Measurements from ENCODE around the gene NUP93. TPM values are rescaled to one million over a fixed set of nuclear protein-coding genes. Genes with fewer than 3 reads are reported as not detected.

The NUP93 gene
- polyA plus RNA-seq, 1 of the 3 experiments (the other 2 are of a cell fraction), result 43.1 TPM

- peaks cover 0 to 26% of the 10 kb centered on the region in 2 experiments; a peak in 2 of 4 replicates for H3K4me1 ChIP-seq (ENCODE audit: control insufficient read depth in 1 of 2, insufficient read depth in 2 of 2, low read depth in 1 of 2, low read length in 1 of 2)
- H3K27ac ChIP-seq (ENCODE audit: low read depth in 2 of 2, low read length in 1 of 2), result peak overlapping the region; percentile 56 to 64; a peak in 3 of 4 replicates
- H2AFZ ChIP-seq (ENCODE audit: low read depth), result peak overlapping the region; percentile 90
- H3K4me3 ChIP-seq (ENCODE audit: low read depth in 2 of 2, low read length in 1 of 2), result peak overlapping the region; percentile 62 to 69
- ChIA-PET POLR2A (interaction anchor here (1.5 to 1.9 kb wide), 2 partner anchors 57 to 72 kb away, joined by 3 to 6 read pairs; partner anchors contain the start of gene MT1E), CTCF (interaction anchor here (1.1 to 6.1 kb wide), 4 partner anchors 19 to 82 kb away, joined by 3 to 41 read pairs (median 7); no protein-coding TSS in a partner anchor)
- H3F3A ChIP-seq (replicated peaks; ENCODE audit: insufficient read depth), result no peaks in the 10 kb centered on the region
- H3K27me3 ChIP-seq (ENCODE audit: insufficient read depth), result no peaks in the 10 kb centered on the region
- DNase-seq, result no peak
- H3K4me2 ChIP-seq, result peak overlapping the region; percentile 93
- WGBS (ENCODE audit: low lambda C conversion rate), result 38% methylated on average over 7 of the region's 8 CpGs
- peak overlapping the region; percentile 75 for H3K9ac ChIP-seq
- H3K79me2 ChIP-seq (ENCODE audit: insufficient read depth), result peaks cover 9% of the 10 kb centered on the region; the same call in 1 of the 2 replicates
- H3K36me3 ChIP-seq (replicated peaks in 1 of 2; ENCODE audit: control insufficient read depth in 1 of 2, insufficient read depth in 2 of 2, low read length in 1 of 2), result no peaks in the 10 kb centered on the region
- no peaks in the 10 kb centered on the region for H4K20me1 ChIP-seq (ENCODE audit: insufficient read depth)
- no peaks in the 10 kb centered on the region for H3K9me2 ChIP-seq
- H3K9me3 ChIP-seq, result no peaks in the 10 kb centered on the region
- TF ChIP-seq MAX (IDR thresholded peaks at IDR 0.05; ENCODE audit: low read depth) (no peak), TCF12 (IDR thresholded peaks at IDR 0.05) (no peak), FOXM1 (IDR thresholded peaks at IDR 0.05; ENCODE audit: low read depth) (no peak), EP300 (IDR thresholded peaks at IDR 0.05; ENCODE audit: borderline replicate concordance in 1 of 2, low read depth in 1 of 2, low read length in 1 of 2) (no peak), MXI1 (IDR thresholded peaks at IDR 0.05; ENCODE audit: low read depth, low read length) (no peak), RCOR1 (IDR thresholded peaks at IDR 0.05; ENCODE audit: low read length) (no peak), NRF1 (IDR thresholded peaks at IDR 0.05; ENCODE audit: low read depth, low read length) (no peak), FOSL2 (IDR thresholded peaks at IDR 0.05; ENCODE audit: borderline replicate concordance, low read depth) (no peak), CTCF (IDR thresholded peaks at IDR 0.05) (no peak), YY1 (IDR thresholded peaks at IDR 0.05; ENCODE audit: low read depth) (no peak), IRF3 (IDR thresholded peaks at IDR 0.05; ENCODE audit: low read depth, low read length) (no peak), SIN3A (IDR thresholded peaks at IDR 0.05; ENCODE audit: borderline replicate concordance, low read depth, low read length) (no peak), MEF2A (IDR thresholded peaks at IDR 0.05; ENCODE audit: borderline replicate concordance, low read depth) (no peak), GATA2 (CRISPR knock-in tag; IDR thresholded peaks at IDR 0.05) (no peak), EZH2phosphoT487 (IDR thresholded peaks at IDR 0.05; ENCODE audit: borderline replicate concordance, low read depth) (no peak)
Observed at GRCh38 chr16:56682703-56683397, 47.1 kb upstream of the NUP93 start.
